HG03135 (cell line): Measurements from ENCODE around the gene CPT1A.
A peak's percentile ranks its signal among the peaks of the same experiment; 100 is the strongest.

Experiments
- ATAC-seq: cut with Tn5 transposase; IDR thresholded peaks from one replicate; pipeline ENCODE4 v1.9.1; 2021; ENCODE audit warnings: mild to moderate bottlenecking, moderate library complexity; ENCODE audit not compliant: unreplicated experiment

Gene CPT1A

GRCh38 chr11:68854273-68854958 lies 12.7 kb upstream of the CPT1A start:
- ATAC-seq, result no peak

DNA sequence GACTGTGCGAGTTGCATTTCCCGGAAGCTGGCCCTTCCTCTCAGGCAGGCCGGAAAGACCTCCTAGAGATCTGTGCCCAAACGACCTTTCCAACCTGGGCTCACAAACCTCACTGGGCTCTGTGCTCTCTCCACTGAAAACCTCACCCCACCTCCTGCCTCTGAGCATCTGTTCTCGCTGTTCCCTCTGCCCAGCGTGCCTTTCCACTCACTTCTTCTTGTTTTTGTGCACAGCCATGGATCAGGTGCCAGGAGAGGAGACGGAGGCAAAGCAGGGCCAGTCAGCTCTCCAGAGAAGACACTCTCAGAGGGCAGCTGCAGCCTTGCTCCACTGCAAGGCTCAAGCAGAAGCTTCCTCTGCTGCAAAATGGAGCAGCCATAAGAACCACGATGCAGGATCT lies 10.9 kb upstream of the CPT1A start:
- no peak for ATAC-seq

DNA sequence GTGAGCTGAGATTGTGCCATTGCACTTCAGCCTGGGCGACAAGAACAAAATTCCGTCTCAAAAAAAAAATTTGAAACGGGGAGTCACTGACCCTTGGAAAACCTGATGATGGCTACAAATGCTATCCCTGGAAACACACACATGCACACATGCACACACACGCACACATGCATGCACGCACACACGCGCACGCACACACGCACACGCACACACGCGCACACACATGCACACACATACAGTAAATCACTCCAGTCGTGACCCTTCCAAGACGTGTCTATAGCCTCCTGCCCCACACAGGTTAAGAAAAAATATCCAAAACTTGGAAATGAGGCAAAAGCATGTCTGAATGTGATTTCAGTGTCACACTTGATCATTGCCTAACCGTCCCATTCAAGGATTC lies 6.7 kb upstream of the CPT1A start:
- ATAC-seq, result no peak

GRCh38 chr11:68847395-68847794 lies 5.7 kb upstream of the CPT1A start:
- ATAC-seq, result no peak

- no peak for ATAC-seq
Measured at GRCh38 chr11:68845351-68846002, 3.8 kb upstream of the CPT1A start.

GRCh38 chr11:68844801-68845200 lies 3.1 kb upstream of the CPT1A start:
- no peak for ATAC-seq

- no peak for ATAC-seq
Measured at GRCh38 chr11:68844376-68844775, 2.7 kb upstream of the CPT1A start.

DNA sequence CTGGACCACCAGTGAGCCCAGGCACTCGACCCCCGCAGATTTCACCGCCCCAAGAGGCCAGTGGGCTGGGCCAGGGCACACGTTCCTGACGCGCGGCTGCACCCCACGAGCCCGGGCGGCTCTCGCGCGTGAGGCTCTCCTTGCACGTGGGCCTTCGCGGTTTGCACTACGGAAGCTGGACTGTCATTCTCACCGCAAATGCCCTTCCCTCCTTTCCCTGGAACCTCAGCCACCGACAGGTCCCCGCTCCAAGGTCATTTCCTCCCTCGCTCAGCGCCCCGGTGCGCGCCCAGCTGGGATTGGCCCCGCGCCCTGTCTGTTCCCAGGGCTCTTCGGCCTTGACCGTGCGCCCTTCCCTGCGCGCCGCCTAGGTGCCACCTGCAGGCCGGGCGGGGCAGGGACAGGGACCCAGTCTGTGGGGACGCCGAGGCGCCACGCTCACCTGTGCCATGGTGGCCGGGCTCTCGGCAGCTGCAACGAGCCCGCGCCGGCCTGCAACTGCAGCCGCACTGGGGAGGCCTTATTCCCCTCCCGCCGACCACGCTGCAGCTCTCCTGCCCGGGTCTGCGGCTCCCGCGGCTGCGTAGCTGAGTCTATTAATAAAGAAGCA lies 2.1 kb upstream of the CPT1A start:
- peak; percentile 39 for ATAC-seq

GRCh38 chr11:68843052-68843561 lies 1.4 kb upstream of the CPT1A start:
- no peak for ATAC-seq

DNA sequence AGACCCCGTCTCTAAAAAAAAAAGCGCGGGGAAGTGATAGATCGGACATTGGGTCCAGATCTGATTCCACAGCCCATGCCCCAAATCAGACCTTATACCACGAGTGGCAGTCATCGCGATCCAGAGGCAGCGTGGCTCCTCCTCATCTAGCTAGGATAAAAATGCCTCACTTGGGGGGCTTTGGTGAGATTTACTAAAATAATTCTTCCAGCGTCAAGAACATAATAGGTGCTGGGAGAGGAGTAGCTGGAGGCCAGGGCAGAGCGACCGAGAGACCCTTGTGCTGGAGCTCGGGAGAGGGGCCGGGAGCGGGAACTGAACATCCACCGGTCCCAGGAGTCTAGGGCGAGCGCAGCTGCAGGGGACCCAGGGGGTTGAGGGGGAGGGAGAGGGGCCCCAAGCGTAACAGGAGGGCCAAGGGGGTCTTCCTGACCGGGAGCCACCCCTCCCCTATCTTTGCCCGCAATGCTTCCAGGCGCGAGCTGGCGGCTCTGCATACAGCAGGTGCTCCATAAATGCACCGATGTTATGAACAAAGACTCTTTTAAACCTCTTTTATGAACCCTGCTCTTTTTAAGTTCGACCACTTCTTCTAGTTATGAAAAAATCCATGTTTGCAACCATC lies 823 bp upstream of the CPT1A start:
- ATAC-seq, result no peak

- no peak for ATAC-seq
Measured at GRCh38 chr11:68840661-68841653, 759 bp downstream of the CPT1A start.

GRCh38 chr11:68839911-68840641 lies 1.6 kb downstream of the CPT1A start:
- no peak for ATAC-seq

DNA sequence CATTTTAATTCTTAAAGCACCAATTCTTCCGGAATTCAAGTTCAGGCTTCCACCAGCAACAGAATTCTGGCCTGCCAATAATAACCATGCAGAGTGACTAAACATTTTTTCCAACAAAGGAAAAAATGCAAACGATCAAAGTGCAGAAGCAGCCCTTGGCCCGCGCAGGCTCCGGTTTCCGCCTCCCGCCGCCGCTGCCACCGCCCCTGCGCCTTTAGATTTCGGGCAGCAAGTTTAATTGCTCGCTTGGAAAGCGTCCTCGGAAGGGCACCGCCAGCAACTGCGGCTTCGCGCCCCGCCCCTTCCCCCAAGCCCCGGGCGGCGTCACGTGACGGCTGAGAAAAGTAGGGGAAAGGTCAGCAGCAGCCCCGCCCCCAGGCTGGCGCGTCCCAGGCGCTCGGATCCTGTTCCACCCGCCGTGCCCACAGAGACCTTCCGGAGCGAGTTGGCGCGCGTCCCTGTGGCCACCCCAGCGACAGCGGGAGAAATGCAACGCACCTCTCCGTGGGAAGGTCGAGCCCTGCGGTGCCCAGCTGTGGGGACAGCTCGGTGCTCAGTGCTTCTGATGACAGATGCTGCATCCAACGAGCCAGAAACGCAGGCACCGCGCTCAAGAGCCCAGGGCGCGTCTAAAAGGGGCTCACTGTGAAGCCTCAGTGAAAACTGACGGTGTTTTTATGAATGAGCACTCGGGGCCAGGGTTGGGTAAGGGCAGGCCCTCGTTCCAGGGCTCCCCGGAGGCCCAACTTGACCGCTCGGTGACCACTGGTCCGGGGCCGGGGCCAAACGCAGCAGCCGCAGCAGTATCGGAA lies 2.5 kb downstream of the CPT1A start:
- peak; percentile 37 for ATAC-seq

DNA sequence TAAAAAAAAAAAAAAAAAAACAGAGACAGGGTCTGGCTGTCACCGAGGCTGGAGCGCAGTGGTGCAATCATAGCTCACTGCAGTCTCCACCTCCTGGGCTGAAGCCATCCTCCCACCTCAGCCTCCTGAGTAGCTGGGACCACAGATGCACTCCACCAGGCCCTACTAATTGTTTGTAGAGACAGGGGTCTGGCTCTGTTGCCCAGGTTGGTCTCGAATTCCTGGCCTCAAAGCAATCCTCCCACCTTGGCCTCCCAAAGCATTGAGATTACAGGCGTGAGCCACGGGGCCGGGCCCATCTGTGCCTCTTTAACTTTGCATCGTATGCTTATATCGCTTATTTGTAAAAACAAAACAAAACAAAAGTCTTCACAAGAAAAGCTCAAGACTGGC lies 3.1 kb downstream of the CPT1A start:
- ATAC-seq, result no peak

DNA sequence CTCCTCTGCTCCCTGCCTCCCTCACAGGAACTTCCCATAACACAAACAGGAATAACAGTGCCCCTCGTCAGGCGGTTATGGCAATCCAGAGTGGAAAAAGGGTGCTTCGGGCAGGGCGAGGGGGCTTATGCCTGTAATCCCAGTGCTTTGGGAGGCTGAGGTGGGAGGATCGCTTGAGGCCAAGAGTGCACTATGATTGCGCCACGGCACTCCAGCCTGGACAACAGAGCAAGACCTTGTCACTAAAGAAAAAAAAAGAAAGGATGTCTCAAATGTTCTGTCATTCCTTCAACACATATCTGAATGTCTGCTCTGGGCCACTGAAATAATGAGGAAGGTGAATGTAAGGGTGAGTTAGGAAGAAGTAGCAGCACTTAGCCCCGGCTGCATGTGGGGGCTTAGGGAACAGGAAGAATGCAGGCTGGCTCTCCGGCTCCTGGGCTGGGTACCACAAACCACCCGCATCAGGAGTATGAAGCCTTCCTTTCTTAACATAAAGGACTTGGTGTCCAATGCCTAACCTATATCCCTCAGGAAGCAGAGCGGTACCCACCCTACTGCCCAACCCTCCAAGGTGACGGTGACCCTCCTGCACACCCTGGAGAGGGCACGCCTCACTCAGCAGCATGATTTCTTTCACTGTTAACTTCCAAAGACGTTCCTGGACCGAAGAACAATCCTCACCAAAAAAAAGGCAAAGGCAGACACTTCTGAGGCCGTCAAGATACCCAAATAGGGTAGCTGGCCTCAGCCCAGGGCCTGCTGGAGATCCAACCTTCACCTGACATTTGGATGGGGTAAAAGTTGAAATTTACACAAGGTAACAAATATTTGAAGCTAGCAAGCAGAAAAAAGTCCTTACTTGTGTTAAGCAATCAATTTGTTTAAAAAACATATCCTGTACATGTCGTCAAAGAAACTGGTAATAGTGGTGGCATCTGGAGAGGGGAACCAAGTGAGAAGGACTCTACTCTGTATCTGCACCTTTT lies 3.8 kb downstream of the CPT1A start:
- ATAC-seq, result no peak

DNA sequence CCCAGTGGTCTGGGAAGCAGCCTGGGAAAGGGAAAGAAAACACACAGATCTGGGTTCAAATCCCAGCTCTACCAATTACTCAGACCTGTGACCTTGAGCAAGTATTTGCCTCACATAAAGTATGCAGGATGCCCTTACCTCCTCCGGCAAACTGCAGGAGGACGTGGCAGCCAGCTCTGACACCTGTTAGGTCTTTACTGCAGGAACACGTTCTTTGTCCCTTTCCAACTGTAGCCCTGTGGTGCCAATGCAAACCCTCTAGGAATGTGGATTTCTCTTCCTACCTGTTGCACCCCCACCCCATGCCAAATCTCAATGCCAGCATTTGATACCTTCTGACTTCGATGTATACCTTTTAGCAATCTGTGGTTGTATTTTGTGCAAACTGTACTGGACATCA lies 6.0 kb downstream of the CPT1A start:
- ATAC-seq, result no peak

- ATAC-seq, result no peak
Measured at GRCh38 chr11:68835328-68835727, 6.4 kb downstream of the CPT1A start.
